ENCODE results near the gene SMG5. TPM values are rescaled to one million over a fixed set of nuclear protein-coding genes. Genes with fewer than 3 reads are reported as not detected.
A peak's percentile ranks its signal among the peaks of the same experiment; 100 is the strongest.

The SMG5 gene
- polyA plus RNA-seq, 1 donor from 2014 or later = 57.3 TPM

DNA sequence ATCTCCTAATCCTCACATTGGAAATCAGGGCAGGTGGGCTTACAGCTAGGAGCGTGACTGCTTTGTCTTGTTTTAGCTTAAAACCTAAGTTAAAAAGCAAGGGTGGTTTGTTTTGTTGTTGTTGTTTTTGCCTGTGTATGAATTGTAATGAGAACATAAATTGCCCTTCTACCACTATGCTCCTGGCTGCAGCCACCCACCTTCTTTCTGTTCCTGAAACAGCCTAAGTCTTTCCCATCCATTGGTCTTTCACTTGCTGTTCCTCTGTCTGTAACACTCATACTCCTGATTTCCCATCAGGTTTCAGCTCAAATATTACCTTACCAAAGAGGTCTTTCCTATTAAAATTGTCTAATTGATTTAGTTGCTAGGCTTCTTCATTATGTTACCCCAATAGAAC is 896 bp upstream of the SMG5 start:
- no peaks in the 10 kb centered on the region for H3K36me3 ChIP-seq (ENCODE audit: insufficient read depth, low read length)
- peak overlapping the region; percentile 80 for H3K9ac ChIP-seq (ENCODE audit: low read length)
- H4K20me1 ChIP-seq (ENCODE audit: insufficient read depth) = no peaks in the 10 kb centered on the region
- peak overlapping the region; percentile 81 for H3K4me2 ChIP-seq (ENCODE audit: low read length)
- H3K27ac ChIP-seq (ENCODE audit: low read length) = peak overlapping the region; percentile 56
- H2AFZ ChIP-seq (ENCODE audit: low read depth, low read length) = peak overlapping the region; percentile 83
- peaks cover 34% of the 10 kb centered on the region for H3K79me2 ChIP-seq (replicated peaks; ENCODE audit: insufficient read depth, low read length)
- H3K9me2 ChIP-seq (ENCODE audit: insufficient read depth, low read length) = no peaks in the 10 kb centered on the region
- no peaks in the 10 kb centered on the region for H3K9me3 ChIP-seq (ENCODE audit: low read length)
- H3F3A ChIP-seq (ENCODE audit: insufficient read depth, low read length, poor library complexity, severe bottlenecking) = no peaks in the 10 kb centered on the region
- TF ChIP-seq EP300 (conservative IDR thresholded peaks at IDR 0.05; ENCODE audit: poor library complexity, severe bottlenecking) (no peak), RAD21 (conservative IDR thresholded peaks at IDR 0.05) (no peak), EZH2 (IDR thresholded peaks at IDR 0.05; ENCODE audit: borderline replicate concordance, insufficient read depth, low read length, poor library complexity, severe bottlenecking) (no peak), TAF1 (IDR thresholded peaks at IDR 0.05; ENCODE audit: low read depth) (no peak), MXI1 (conservative IDR thresholded peaks at IDR 0.05; ENCODE audit: poor library complexity, severe bottlenecking) (no peak), SMC3 (conservative IDR thresholded peaks at IDR 0.05; ENCODE audit: poor library complexity) (no peak), POLR2AphosphoS5 (IDR thresholded peaks at IDR 0.05) (no peak)
- TF ChIP-seq, protein P1, sequence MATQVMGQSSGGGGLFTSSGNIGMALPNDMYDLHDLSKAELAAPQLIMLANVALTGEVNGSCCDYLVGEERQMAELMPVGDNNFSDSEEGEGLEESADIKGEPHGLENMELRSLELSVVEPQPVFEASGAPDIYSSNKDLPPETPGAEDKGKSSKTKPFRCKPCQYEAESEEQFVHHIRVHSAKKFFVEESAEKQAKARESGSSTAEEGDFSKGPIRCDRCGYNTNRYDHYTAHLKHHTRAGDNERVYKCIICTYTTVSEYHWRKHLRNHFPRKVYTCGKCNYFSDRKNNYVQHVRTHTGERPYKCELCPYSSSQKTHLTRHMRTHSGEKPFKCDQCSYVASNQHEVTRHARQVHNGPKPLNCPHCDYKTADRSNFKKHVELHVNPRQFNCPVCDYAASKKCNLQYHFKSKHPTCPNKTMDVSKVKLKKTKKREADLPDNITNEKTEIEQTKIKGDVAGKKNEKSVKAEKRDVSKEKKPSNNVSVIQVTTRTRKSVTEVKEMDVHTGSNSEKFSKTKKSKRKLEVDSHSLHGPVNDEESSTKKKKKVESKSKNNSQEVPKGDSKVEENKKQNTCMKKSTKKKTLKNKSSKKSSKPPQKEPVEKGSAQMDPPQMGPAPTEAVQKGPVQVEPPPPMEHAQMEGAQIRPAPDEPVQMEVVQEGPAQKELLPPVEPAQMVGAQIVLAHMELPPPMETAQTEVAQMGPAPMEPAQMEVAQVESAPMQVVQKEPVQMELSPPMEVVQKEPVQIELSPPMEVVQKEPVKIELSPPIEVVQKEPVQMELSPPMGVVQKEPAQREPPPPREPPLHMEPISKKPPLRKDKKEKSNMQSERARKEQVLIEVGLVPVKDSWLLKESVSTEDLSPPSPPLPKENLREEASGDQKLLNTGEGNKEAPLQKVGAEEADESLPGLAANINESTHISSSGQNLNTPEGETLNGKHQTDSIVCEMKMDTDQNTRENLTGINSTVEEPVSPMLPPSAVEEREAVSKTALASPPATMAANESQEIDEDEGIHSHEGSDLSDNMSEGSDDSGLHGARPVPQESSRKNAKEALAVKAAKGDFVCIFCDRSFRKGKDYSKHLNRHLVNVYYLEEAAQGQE (IDR thresholded peaks at IDR 0.05; ENCODE audit: borderline replicate concordance) = no peak
- TF ChIP-seq, protein P2, sequence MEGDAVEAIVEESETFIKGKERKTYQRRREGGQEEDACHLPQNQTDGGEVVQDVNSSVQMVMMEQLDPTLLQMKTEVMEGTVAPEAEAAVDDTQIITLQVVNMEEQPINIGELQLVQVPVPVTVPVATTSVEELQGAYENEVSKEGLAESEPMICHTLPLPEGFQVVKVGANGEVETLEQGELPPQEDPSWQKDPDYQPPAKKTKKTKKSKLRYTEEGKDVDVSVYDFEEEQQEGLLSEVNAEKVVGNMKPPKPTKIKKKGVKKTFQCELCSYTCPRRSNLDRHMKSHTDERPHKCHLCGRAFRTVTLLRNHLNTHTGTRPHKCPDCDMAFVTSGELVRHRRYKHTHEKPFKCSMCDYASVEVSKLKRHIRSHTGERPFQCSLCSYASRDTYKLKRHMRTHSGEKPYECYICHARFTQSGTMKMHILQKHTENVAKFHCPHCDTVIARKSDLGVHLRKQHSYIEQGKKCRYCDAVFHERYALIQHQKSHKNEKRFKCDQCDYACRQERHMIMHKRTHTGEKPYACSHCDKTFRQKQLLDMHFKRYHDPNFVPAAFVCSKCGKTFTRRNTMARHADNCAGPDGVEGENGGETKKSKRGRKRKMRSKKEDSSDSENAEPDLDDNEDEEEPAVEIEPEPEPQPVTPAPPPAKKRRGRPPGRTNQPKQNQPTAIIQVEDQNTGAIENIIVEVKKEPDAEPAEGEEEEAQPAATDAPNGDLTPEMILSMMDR (IDR thresholded peaks at IDR 0.05; ENCODE audit: poor library complexity, severe bottlenecking) = no peak
- H3K4me3 ChIP-seq (ENCODE audit: low read length) = peak overlapping the region; percentile 78
- H3K27me3 ChIP-seq (ENCODE audit: insufficient read depth, low read depth, low read length) = no peaks in the 10 kb centered on the region

DNA sequence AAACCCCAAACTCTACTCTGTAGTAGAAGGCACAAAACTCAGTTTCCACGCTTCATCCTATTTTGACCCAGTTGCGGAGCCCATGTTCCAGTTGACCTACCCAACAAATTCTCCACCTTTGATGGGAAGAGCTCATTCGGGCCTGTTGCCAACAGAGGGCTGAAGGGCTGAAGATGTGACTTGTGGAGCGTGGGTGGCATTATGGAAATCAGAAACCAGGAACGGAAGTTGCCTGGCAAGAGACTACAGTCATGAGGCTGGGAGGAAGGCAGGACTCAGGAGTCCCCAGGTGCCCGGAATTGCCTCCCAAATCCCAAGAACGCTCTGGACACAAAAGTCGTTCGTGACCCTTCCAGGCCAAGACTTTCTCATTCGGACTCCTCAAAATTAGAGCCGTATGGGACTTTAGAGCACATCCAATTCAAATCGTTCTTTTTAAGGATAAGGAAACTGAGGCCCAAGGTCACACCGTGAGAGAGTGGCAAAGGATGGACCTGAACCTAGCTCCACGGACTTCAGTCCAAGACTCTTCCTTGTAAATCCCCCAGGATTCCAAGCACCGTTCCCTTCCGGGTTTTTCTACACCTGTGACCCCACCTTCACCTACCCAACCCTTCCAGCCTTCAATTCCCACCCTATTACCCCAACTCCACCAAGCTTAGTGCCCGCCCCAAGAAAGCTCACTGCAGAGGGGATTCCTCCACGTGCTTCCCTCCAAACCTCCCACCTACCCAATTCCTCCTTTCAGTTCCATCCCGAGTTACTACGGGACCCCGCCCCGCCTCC is 739 bp downstream of the SMG5 start:
- Histone ChIP-seq H3F3A (ENCODE audit: insufficient read depth, low read length, poor library complexity, severe bottlenecking) (no peaks in the 10 kb centered on the region), H2AFZ (ENCODE audit: low read depth, low read length) (peak overlapping the region; percentile 95), H4K20me1 (ENCODE audit: insufficient read depth) (no peaks in the 10 kb centered on the region), H3K36me3 (ENCODE audit: insufficient read depth, low read length) (no peaks in the 10 kb centered on the region), H3K9me2 (ENCODE audit: insufficient read depth, low read length) (no peaks in the 10 kb centered on the region), H3K4me3 (ENCODE audit: low read length) (peak overlapping the region; percentile 78), H3K27me3 (ENCODE audit: insufficient read depth, low read depth, low read length) (no peaks in the 10 kb centered on the region), H3K9me3 (ENCODE audit: low read length) (no peaks in the 10 kb centered on the region), H3K27ac (ENCODE audit: low read length) (peak overlapping the region; percentile 70), H3K4me2 (ENCODE audit: low read length) (peak overlapping the region; percentile 63), H3K9ac (ENCODE audit: low read length) (peak overlapping the region; percentile 80), H3K79me2 (replicated peaks; ENCODE audit: insufficient read depth, low read length) (peaks cover 34% of the 10 kb centered on the region)
- TF ChIP-seq TAF1 (IDR thresholded peaks at IDR 0.05; ENCODE audit: low read depth) (no peak), MXI1 (conservative IDR thresholded peaks at IDR 0.05; ENCODE audit: poor library complexity, severe bottlenecking) (no peak), RAD21 (conservative IDR thresholded peaks at IDR 0.05) (no peak), EP300 (conservative IDR thresholded peaks at IDR 0.05; ENCODE audit: poor library complexity, severe bottlenecking) (no peak), SMC3 (conservative IDR thresholded peaks at IDR 0.05; ENCODE audit: poor library complexity) (no peak)
- TF ChIP-seq, protein P1 (IDR thresholded peaks at IDR 0.05; ENCODE audit: borderline replicate concordance) = no peak

All from neural cell (in vitro differentiated cells).